ENCODE results near the gene TMEM25. TPM values are rescaled to one million over a fixed set of nuclear protein-coding genes. Genes with fewer than 3 reads are reported as not detected.

The TMEM25 gene
- total and polyA plus RNA-seq, 2 of the 13 experiments (the other 11 are each of a cell fraction or from before 2014, with no cell fraction given): 7.5 to 17.2 TPM

GRCh38 chr11:118488480-118489109, 42.4 kb upstream of the TMEM25 start (continued):
- TF ChIP-seq CTCF (CRISPR knock-in tag; IDR thresholded peaks at IDR 0.05) (peak; percentile 85), ZNF335 (CRISPR knock-in tag; IDR thresholded peaks at IDR 0.05) (peak; percentile 89), GLMP (CRISPR knock-in tag; IDR thresholded peaks at IDR 0.05; ENCODE audit: borderline replicate concordance) (no peak), NFATC3 (CRISPR knock-in tag; IDR thresholded peaks at IDR 0.05) (no peak), SP140L (CRISPR knock-in tag; IDR thresholded peaks at IDR 0.05; ENCODE audit: borderline replicate concordance) (0 out of 2 replicates have a peak, but pooled peaks have one; percentile 55), UBTF (CRISPR knock-in tag; IDR thresholded peaks at IDR 0.05) (no peak)

GRCh38 chr11:118491041-118491440, 40.0 kb upstream of the TMEM25 start:
- ATAC-seq (no peak), DNase-seq (ENCODE audit: low spot score) (no peak), FAIRE-seq (no peak)
- ChIA-PET POLR2A (no interaction called here), CTCF (ENCODE audit: low intra/inter-chr PET ratio, low total read pairs) (no interaction called here)
- H3K9me3 ChIP-seq (ENCODE audit: low read length): no peaks in the 10 kb centered on the region
- no TSS peak for BruUV-seq (replicated peaks)
- no peaks in the 10 kb centered on the region for H3K4me1 ChIP-seq (ENCODE audit: insufficient read depth, low read length)
- peaks cover 15 to 65% of the 10 kb centered on the region in 2 experiments for H3K36me3 ChIP-seq (replicated peaks in 1 of 2; ENCODE audit: control insufficient read depth in 1 of 2, insufficient read depth in 2 of 2, low read length in 2 of 2)
- H3K4me2 ChIP-seq (ENCODE audit: low read depth, low read length): no peak overlapping the region
- no peaks in the 10 kb centered on the region for H4K20me1 ChIP-seq (ENCODE audit: insufficient read depth, low read length)
- in situ Hi-C loops (cut with HindIII; ENCODE audit: extremely low pct_ligation_motif_present, low pct_unique_long_range_greater_than_20kb) (loop anchor here (10.0 to 25.0 kb wide), 2 partner anchors 106 to 354 kb away; no protein-coding TSS in a partner anchor), intact Hi-C loops (cut with micrococcal nuclease; ENCODE audit: unreplicated experiment) (no loop called here)
- TF ChIP-seq ATF7 (IDR thresholded peaks at IDR 0.05) (peak; percentile 36; the same call in 1 of the 2 replicates), ATF7 (CRISPR knock-in tag; IDR thresholded peaks at IDR 0.05) (no peak), TIGD3 (CRISPR knock-in tag; IDR thresholded peaks at IDR 0.05; ENCODE audit: borderline replicate concordance) (no peak), GTF2F1 (IDR thresholded peaks at IDR 0.05; ENCODE audit: low read length) (no peak)
- H3K9ac ChIP-seq (ENCODE audit: insufficient read depth, low read depth, low read length): no peak overlapping the region
- H3K4me3 ChIP-seq (replicated peaks in 1 of 3; ENCODE audit: insufficient read depth in 1 of 3, low read depth in 2 of 3, low read length in 3 of 3): no peak overlapping the region
- H3K79me2 ChIP-seq (ENCODE audit: insufficient read depth, low read length): no peaks in the 10 kb centered on the region
- WGBS (ENCODE audit: low lambda C conversion rate): 99% methylated on average over 4 of the region's 4 CpGs
- no peak overlapping the region for H3K27ac ChIP-seq (ENCODE audit: extremely low read length, insufficient read depth, low read length)
- H2AFZ ChIP-seq (ENCODE audit: low read length): no peak overlapping the region
- H3K27me3 ChIP-seq (ENCODE audit: control insufficient read depth in 1 of 2, insufficient read depth in 2 of 2, low read length in 2 of 2): no peaks in the 10 kb centered on the region

Data from HepG2 (cell line).